HCT116 (cell line): ENCODE results near the gene LIG3. TPM values are rescaled to one million over a fixed set of nuclear protein-coding genes. Genes with fewer than 3 reads are reported as not detected.
"Not testable (repeated sequence)": the region's sequence is repeated elsewhere in the genome, so short reads cannot be mapped to it uniquely, and the experiment has no call there.

Experiments used
- ATAC-seq: fragments of 200-7000 bp; cut with Tn5 transposase; 2 replicates; pipeline ENCODE4 v1.9.1; 2020; ENCODE audit warnings: mild to moderate bottlenecking, moderate library complexity
- BruUV-seq: library from RNA; stranded (reverse); fragments of 400-500 nt; replicated peaks from 2 replicates; lab custom pipeline; 2021; lab: Mats Ljungman, UMichigan
- CTCF ChIA-PET: fragments of 300-600 bp; sonication (Branson Sonifier 250); formaldehyde crosslinking; loops from one replicate; lab custom pipeline; 2021; ENCODE audit warnings: antibody characterized with exemption; lab: Charles Lee
- POLR2A ChIA-PET: fragments of 300-600, 350-600 bp; sonication (Branson Sonifier 250); formaldehyde crosslinking; loops from one replicate; lab custom pipeline; 2021; ENCODE audit warnings: antibody characterized with exemption; lab: Charles Lee
- RAD21 ChIA-PET, 2 experiments: fragments of 300-600 bp; sonication (Branson Sonifier 250); formaldehyde crosslinking; loops; one replicate each; lab custom pipeline; 2023; ENCODE audit warnings: low total read pairs in 2 of 2; ENCODE audit not compliant: uncharacterized antibody in 2 of 2, unreplicated experiment in 2 of 2, low non-redundant PET in 1 of 2; lab: Charles Lee
- DNase-seq: peaks from one replicate; pipeline ENCODE4 v3.0.0-alpha.2; 2010; ENCODE audit warnings: low read depth, low spot score
- H2AFZ ChIP-seq: fragments of 200-600 bp; shearing (Covaris generic), sonication (generic); 2 replicates; pipeline ENCODE4 v1.6.1; 2017; ENCODE audit warnings: low read depth, mixed run types, mixed read lengths, antibody characterized with exemption, low read length; ENCODE audit not compliant: poor library complexity, severe bottlenecking
- H3K27ac ChIP-seq: 2 replicates; pipeline ENCODE4 v1.5.1; 2012; ENCODE audit warnings: low read depth, low read length
- H3K27me3 ChIP-seq: fragments of 200-600 bp; sonication (generic); 2 replicates; pipeline ENCODE4 v1.6.1; 2016; ENCODE audit warnings: mixed run types, low read length, mixed read lengths; ENCODE audit not compliant: insufficient read depth
- H3K36me3 ChIP-seq, 2 experiments: fragments of 200-500 bp in 1 of 2; fragments of 200-600 bp in 1 of 2; sonication (Bioruptor generic) in 1 of 2; sonication (generic) in 1 of 2; 2 replicates each; pipeline versions ENCODE4 v1.5.1 to v1.6.1; 2014 to 2016; ENCODE audit warnings: low read length in 2 of 2, inconsistent platforms in 1 of 2, mixed read lengths in 1 of 2, mixed run types in 1 of 2; ENCODE audit not compliant: insufficient read depth in 2 of 2, control insufficient read depth in 1 of 2
- H3K4me1 ChIP-seq, 2 experiments: fragments of 200-600 bp in 1 of 2; sonication (generic) in 1 of 2; 2 replicates each; pipeline versions ENCODE4 v1.5.1 to v1.6.1; 2012 to 2017; ENCODE audit warnings: low read length in 2 of 2, inconsistent platforms in 1 of 2, mild to moderate bottlenecking in 1 of 2, mixed read lengths in 1 of 2, mixed run types in 1 of 2, moderate library complexity in 1 of 2; ENCODE audit not compliant: insufficient read depth in 2 of 2, control insufficient read depth in 1 of 2
- H3K4me2 ChIP-seq: fragments of 200-600 bp; sonication (generic); 2 replicates; pipeline ENCODE4 v1.6.1; 2017; ENCODE audit warnings: mixed run types, low read length, mixed read lengths
- H3K4me3 ChIP-seq, 2 experiments: fragments of 200-600 bp in 1 of 2; sonication (generic) in 1 of 2; replicated peaks in 1 of 2; 2 replicates each; pipeline ENCODE4 v1.5.1; 2011 to 2016; ENCODE audit warnings: low read length in 2 of 2, control low read depth in 1 of 2, low read depth in 1 of 2, mild to moderate bottlenecking in 1 of 2, mixed read lengths in 1 of 2, mixed run types in 1 of 2
- H3K79me2 ChIP-seq: fragments of 200-600 bp; sonication (generic); 2 replicates; pipeline ENCODE4 v1.6.1; 2017; ENCODE audit warnings: mild to moderate bottlenecking, mixed run types, low read length, moderate library complexity, mixed read lengths; ENCODE audit not compliant: insufficient read depth
- H3K9ac ChIP-seq: fragments of 200-600 bp; sonication (generic); 2 replicates; pipeline ENCODE4 v1.6.1; 2016; ENCODE audit warnings: low read length, mixed read lengths
- H3K9me2 ChIP-seq: fragments of 200-600 bp; sonication (generic), shearing (Covaris generic); 2 replicates; pipeline ENCODE4 v1.6.1; 2017; ENCODE audit warnings: mixed run types, mild to moderate bottlenecking, moderate library complexity; ENCODE audit not compliant: insufficient read depth
- H3K9me3 ChIP-seq, 2 experiments: fragments of 200-500 bp in 1 of 2; fragments of 200-600 bp in 1 of 2; sonication (Bioruptor generic) in 1 of 2; sonication (generic) in 1 of 2; 2 replicates each; pipeline ENCODE4 v1.6.1; 2014 to 2017; ENCODE audit warnings: low read length in 2 of 2, mixed read lengths in 2 of 2, inconsistent platforms in 1 of 2, low read depth in 1 of 2, mild to moderate bottlenecking in 1 of 2, mixed run types in 1 of 2, moderate library complexity in 1 of 2; ENCODE audit not compliant: control insufficient read depth in 1 of 2, insufficient read depth in 1 of 2
- H4K20me1 ChIP-seq: fragments of 200-600 bp; sonication (generic), shearing (Covaris generic); 2 replicates; pipeline ENCODE4 v1.6.1; 2017; ENCODE audit warnings: mixed run types, mild to moderate bottlenecking, moderate library complexity; ENCODE audit not compliant: insufficient read depth
- CBX3 ChIP-seq: IDR thresholded peaks from 2 replicates; pipeline ENCODE4 v1.6.1; 2012; ENCODE audit warnings: low read depth
- EGR1 ChIP-seq: IDR thresholded peaks from 2 replicates; pipeline ENCODE4 v1.6.1; 2012; ENCODE audit warnings: low read depth
- ELF1 ChIP-seq: IDR thresholded peaks from 2 replicates; pipeline ENCODE4 v1.6.1; 2012; ENCODE audit warnings: low read depth, borderline replicate concordance
- EZH2 ChIP-seq: fragments of 200-600 bp; sonication (generic); IDR thresholded peaks from 2 replicates; pipeline ENCODE4 v1.6.1; 2017; ENCODE audit warnings: antibody characterized with exemption, mixed run types
- JUND ChIP-seq: IDR thresholded peaks from 2 replicates; pipeline ENCODE4 v1.6.1; 2012
- RAD21 ChIP-seq: IDR thresholded peaks from 2 replicates; pipeline ENCODE4 v1.6.1; 2012; ENCODE audit warnings: low read depth, mild to moderate bottlenecking
- SIN3A ChIP-seq: IDR thresholded peaks from 2 replicates; pipeline ENCODE4 v1.6.1; 2012; ENCODE audit warnings: low read depth
- SP1 ChIP-seq: IDR thresholded peaks from 2 replicates; pipeline ENCODE4 v1.6.1; 2012; ENCODE audit warnings: low read depth
- YY1 ChIP-seq: IDR thresholded peaks from 2 replicates; pipeline ENCODE4 v1.6.1; 2011; ENCODE audit warnings: low read length, low read depth, moderate library complexity, mild to moderate bottlenecking; ENCODE audit not compliant: insufficient replicate concordance; ENCODE audit errors: extremely low read depth
- ZFX ChIP-seq: fragments of 450-650 bp; IDR thresholded peaks from 2 replicates; pipeline ENCODE4 v1.6.1; 2017
- ZNF274 ChIP-seq: fragments of 200-500 bp; sonication (Bioruptor generic); IDR thresholded peaks from 2 replicates; pipeline ENCODE4 v1.6.1; 2014; ENCODE audit warnings: mild to moderate bottlenecking, low read depth, low read length, inconsistent platforms
- intact Hi-C: fragments of 100-400 bp; cut with micrococcal nuclease; formaldehyde crosslinking; loops from 2 replicates; pipeline ENCODE4 v1.10.0; 2022
- total RNA-seq: library from RNA; stranded (reverse); gene quantifications from one replicate; pipeline ENCODE4 v1.2.1, GENCODE V29; 2021; ENCODE audit not compliant: unreplicated experiment

Gene LIG3
- total RNA-seq, 1 experiment from 2014 or later = 49.4 TPM

DNA sequence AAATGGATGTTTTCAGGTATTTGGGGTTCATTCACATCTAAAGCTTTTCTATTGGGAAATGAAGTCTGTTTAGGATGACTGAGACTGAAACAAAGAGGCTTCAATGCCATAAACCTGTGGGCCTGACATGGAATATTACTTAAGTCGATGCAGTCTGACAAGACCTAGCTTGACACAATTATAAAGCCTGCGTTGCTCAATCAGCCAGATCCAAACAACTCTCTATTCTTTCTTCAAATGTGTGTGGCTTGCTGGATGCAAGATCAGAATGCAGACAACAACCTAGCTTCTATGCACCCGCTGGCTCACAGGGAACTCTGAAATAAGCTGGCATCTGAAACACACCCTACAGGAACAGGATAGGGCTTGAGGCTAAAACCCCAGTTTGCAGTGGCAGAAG lies 43.2 kb downstream of the LIG3 start:
- Histone ChIP-seq H3K27me3 (no peaks in the 10 kb centered on the region), H3K4me3 (no peak overlapping the region), H4K20me1 (no peaks in the 10 kb centered on the region), H3K9me2 (no peaks in the 10 kb centered on the region), H3K36me3 (peaks cover 0 to 11% of the 10 kb centered on the region in 2 experiments; a peak in 1 of 4 replicates), H3K9ac (no peak overlapping the region), H3K79me2 (no peaks in the 10 kb centered on the region), H3K9me3 (no peaks in the 10 kb centered on the region), H2AFZ (no peak overlapping the region), H3K27ac (no peak overlapping the region), H3K4me2 (no peak overlapping the region), H3K4me1 (no peaks in the 10 kb centered on the region)
- POLR2A ChIA-PET = no interaction called here
- CTCF ChIA-PET = no interaction called here
- no TSS peak for BruUV-seq
- intact Hi-C loops = no loop called here
- RAD21 ChIA-PET = no interaction called here
- no peak for ATAC-seq
- no peak for TF ChIP-seq ZFX
- no peak for TF ChIP-seq YY1
- TF ChIP-seq JUND = no peak
- no peak for TF ChIP-seq ELF1
- no peak for TF ChIP-seq ZNF274
- TF ChIP-seq EGR1 = no peak
- TF ChIP-seq SIN3A = no peak
- no peak for TF ChIP-seq CBX3
- no peak for DNase-seq

GRCh38 chr17:35025541-35025940 lies 45.2 kb downstream of the LIG3 start:
- H3K4me1 ChIP-seq = no peaks in the 10 kb centered on the region
- TF ChIP-seq SP1 = no peak
- TF ChIP-seq EZH2 = no peak
- no peak for TF ChIP-seq RAD21
- no peak for TF ChIP-seq ZNF274
- TF ChIP-seq ZFX = no peak
- no peak overlapping the region for H3K27ac ChIP-seq
- H3K79me2 ChIP-seq = no peaks in the 10 kb centered on the region
- no TSS peak for BruUV-seq
- no peaks in the 10 kb centered on the region for H3K27me3 ChIP-seq
- ChIA-PET POLR2A (no interaction called here), CTCF (no interaction called here), RAD21 (no interaction called here)
- H4K20me1 ChIP-seq = no peaks in the 10 kb centered on the region
- no peak for DNase-seq
- H3K4me2 ChIP-seq = no peak overlapping the region
- no peak overlapping the region for H2AFZ ChIP-seq
- no peak for ATAC-seq
- no peak overlapping the region for H3K4me3 ChIP-seq
- H3K9me2 ChIP-seq = no peaks in the 10 kb centered on the region
- H3K9ac ChIP-seq = no peak overlapping the region
- intact Hi-C loops = no loop called here
- H3K36me3 ChIP-seq = 0 out of 4 replicates have a peak, but pooled peaks cover 0 to 6% of the 10 kb centered on the region in 2 experiments
- no peaks in the 10 kb centered on the region for H3K9me3 ChIP-seq

DNA sequence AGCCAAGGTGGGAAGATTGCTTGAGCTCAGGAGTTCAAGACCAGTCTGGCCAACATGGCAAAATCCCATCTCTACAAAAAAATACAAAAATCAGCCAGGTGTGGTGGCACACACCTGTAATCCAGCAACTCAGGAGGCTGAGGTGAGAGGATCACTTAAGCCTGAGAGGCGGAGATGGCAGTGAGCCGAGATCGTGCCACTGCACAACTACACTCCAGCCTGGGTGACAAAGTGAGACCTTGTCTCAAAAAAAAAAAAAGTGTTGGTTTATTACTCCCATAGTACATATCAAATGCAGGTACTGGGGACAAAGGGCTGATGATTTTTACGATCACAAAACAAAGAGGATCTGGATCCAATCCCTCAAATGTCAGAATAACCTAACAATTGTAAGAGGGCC lies 47.8 kb downstream of the LIG3 start:
- H3K27me3 ChIP-seq, DNase-seq, H4K20me1 ChIP-seq, H3K27ac ChIP-seq, intact Hi-C loops, H3K4me3 ChIP-seq, H3K79me2 ChIP-seq, H3K4me2 ChIP-seq, H3K4me1 ChIP-seq, RAD21 ChIA-PET, H3K9me2 ChIP-seq, BruUV-seq, H2AFZ ChIP-seq, H3K9me3 ChIP-seq, ATAC-seq, CTCF ChIA-PET, H3K9ac ChIP-seq, H3K36me3 ChIP-seq: not testable (repeated sequence)
- POLR2A ChIA-PET = interaction anchor here (0.7 kb wide), 1 partner anchor 398 kb away, joined by 3 read pairs; no protein-coding TSS in a partner anchor
